HepG2 (cell line): ENCODE results near the gene FITM1. TPM values are rescaled to one million over a fixed set of nuclear protein-coding genes. Genes with fewer than 3 reads are reported as not detected.

ENCODE experiments used
- ARNTL ChIP-seq: sonication (generic); formaldehyde crosslinking; IDR thresholded peaks from 2 replicates; pipeline ENCODE4 v1.4.0; 2020; ENCODE audit warnings: mild to moderate bottlenecking, missing genetic modification reagents
- BRCA1 ChIP-seq: sonication (generic); formaldehyde crosslinking; IDR thresholded peaks from 2 replicates; pipeline ENCODE4 v1.4.0; 2020; ENCODE audit warnings: missing genetic modification reagents
- FIP1L1 ChIP-seq: fragments of 200-400 bp; formaldehyde crosslinking; IDR thresholded peaks from 2 replicates; pipeline ENCODE4 v1.6.1; 2018; ENCODE audit warnings: low read depth, mild to moderate bottlenecking, low read length, moderate library complexity, borderline replicate concordance; ENCODE audit not compliant: insufficient read depth
- KLF13 ChIP-seq: sonication (generic); formaldehyde crosslinking; IDR thresholded peaks from 2 replicates; pipeline ENCODE4 v1.4.0; 2020; ENCODE audit warnings: mild to moderate bottlenecking, missing genetic modification reagents
- KLF16 ChIP-seq, 2 experiments: sonication (generic) in 1 of 2; formaldehyde crosslinking in 1 of 2; IDR thresholded peaks; 2 replicates each; pipeline versions ENCODE4 v1.6.1 to v1.8.0; 2016 to 2023; ENCODE audit warnings: missing genetic modification reagents in 2 of 2, missing compliant biosample characterization in 1 of 2
- NRL ChIP-seq: sonication (generic); formaldehyde crosslinking; IDR thresholded peaks from 2 replicates; pipeline ENCODE4 v1.5.0; 2020; ENCODE audit warnings: missing genetic modification reagents, mild to moderate bottlenecking, moderate library complexity, borderline replicate concordance
- REL ChIP-seq: sonication (generic); formaldehyde crosslinking; conservative IDR thresholded peaks from 2 replicates; pipeline ENCODE4 v1.8.0; 2022; ENCODE audit warnings: mild to moderate bottlenecking, missing genetic modification reagents, moderate library complexity
- SP140L ChIP-seq: sonication (generic); formaldehyde crosslinking; IDR thresholded peaks from 2 replicates; pipeline ENCODE4 v1.4.0; 2020; ENCODE audit warnings: missing genetic modification reagents, borderline replicate concordance
- STAG1 ChIP-seq: sonication (generic); formaldehyde crosslinking; IDR thresholded peaks from 2 replicates; pipeline ENCODE4 v1.4.0; 2020; ENCODE audit warnings: missing genetic modification reagents
- TARDBP ChIP-seq: sonication (generic); formaldehyde crosslinking; IDR thresholded peaks from 2 replicates; pipeline ENCODE4 v1.8.0; 2022; ENCODE audit warnings: mild to moderate bottlenecking, missing genetic modification reagents
- TMF1 ChIP-seq: sonication (generic); formaldehyde crosslinking; IDR thresholded peaks from 2 replicates; pipeline ENCODE4 v1.8.1; 2022; ENCODE audit warnings: low read depth, missing genetic modification reagents
- ZBTB7A ChIP-seq: sonication (generic); formaldehyde crosslinking; IDR thresholded peaks from 2 replicates; pipeline ENCODE4 v1.8.0; 2022; ENCODE audit warnings: mild to moderate bottlenecking, missing genetic modification reagents
- ZMYM3 ChIP-seq: sonication (generic); formaldehyde crosslinking; IDR thresholded peaks from 2 replicates; pipeline ENCODE4 v1.5.1; 2020; ENCODE audit warnings: mild to moderate bottlenecking, missing genetic modification reagents
- ZNF496 ChIP-seq: sonication (generic); formaldehyde crosslinking; IDR thresholded peaks from 2 replicates; pipeline ENCODE4 v1.8.1; 2023; ENCODE audit warnings: mild to moderate bottlenecking, moderate library complexity, missing genetic modification reagents; ENCODE audit not compliant: insufficient replicate concordance
- ZNF572 ChIP-seq: sonication (generic); formaldehyde crosslinking; IDR thresholded peaks from 2 replicates; pipeline ENCODE4 v1.5.1; 2020; ENCODE audit warnings: mild to moderate bottlenecking, missing genetic modification reagents
- ZNF619 ChIP-seq: sonication (generic); formaldehyde crosslinking; IDR thresholded peaks from 2 replicates; pipeline ENCODE4 v1.4.0; 2020; ENCODE audit warnings: mild to moderate bottlenecking, missing genetic modification reagents
- ZNF761 ChIP-seq: sonication (generic); formaldehyde crosslinking; conservative IDR thresholded peaks from 2 replicates; pipeline ENCODE4 v1.4.0; 2020; ENCODE audit warnings: mild to moderate bottlenecking, missing genetic modification reagents
- polyA plus RNA-seq, 8 experiments: library from polyadenylated mRNA; depleted of rRNA in 3 of 8; stranded (reverse) in 7 of 8; unstranded in 1 of 8; fragments of >200 nt; fragmentation: Illumina TruSeq in 4 of 8; extraction: Trizol in 4 of 8; gene quantifications; 2 replicates each; pipeline versions ENCODE4 v1.2.1 to v1.2.3, GENCODE V29; 2011 to 2016; ENCODE audit warnings: low read depth in 4 of 8, missing spikeins in 1 of 8, mixed read lengths in 1 of 8; ENCODE audit not compliant: insufficient read depth in 1 of 8
- total RNA-seq, 5 experiments: library from RNA; depleted of rRNA; stranded (reverse); fragments of >200 nt; fragmentation: Illumina TruSeq; extraction: Trizol; gene quantifications; 2 replicates each; pipeline ENCODE4 v1.2.3, GENCODE V29; 2016; ENCODE audit warnings: low read depth in 1 of 5
- TF ChIP-seq, protein P1 (sequence below): sonication (generic); formaldehyde crosslinking; IDR thresholded peaks from 2 replicates; pipeline ENCODE4 v1.4.0; 2020; ENCODE audit warnings: missing genetic modification reagents
- TF ChIP-seq, protein P2 (sequence below): sonication (generic); formaldehyde crosslinking; IDR thresholded peaks from 2 replicates; pipeline ENCODE4 v1.8.0; 2022; ENCODE audit warnings: mild to moderate bottlenecking, missing genetic modification reagents, moderate library complexity
- TF ChIP-seq, protein P3 (sequence below): sonication (generic); formaldehyde crosslinking; IDR thresholded peaks from 2 replicates; pipeline ENCODE4 v1.4.0; 2020; ENCODE audit warnings: mild to moderate bottlenecking, missing genetic modification reagents
- TF ChIP-seq, protein P4 (sequence below): sonication (generic); formaldehyde crosslinking; IDR thresholded peaks from 2 replicates; pipeline ENCODE4 v1.5.0; 2020; ENCODE audit warnings: missing genetic modification reagents
- TF ChIP-seq, protein P5 (sequence below): sonication (generic); formaldehyde crosslinking; IDR thresholded peaks from 2 replicates; pipeline ENCODE4 v1.5.0; 2020; ENCODE audit warnings: missing genetic modification reagents, mild to moderate bottlenecking, borderline replicate concordance

FITM1 gene
- total and polyA plus RNA-seq, 2 of the 13 experiments (the other 11 are each of a cell fraction or from before 2014, with no cell fraction given), result 2.7 to 5.8 TPM

DNA sequence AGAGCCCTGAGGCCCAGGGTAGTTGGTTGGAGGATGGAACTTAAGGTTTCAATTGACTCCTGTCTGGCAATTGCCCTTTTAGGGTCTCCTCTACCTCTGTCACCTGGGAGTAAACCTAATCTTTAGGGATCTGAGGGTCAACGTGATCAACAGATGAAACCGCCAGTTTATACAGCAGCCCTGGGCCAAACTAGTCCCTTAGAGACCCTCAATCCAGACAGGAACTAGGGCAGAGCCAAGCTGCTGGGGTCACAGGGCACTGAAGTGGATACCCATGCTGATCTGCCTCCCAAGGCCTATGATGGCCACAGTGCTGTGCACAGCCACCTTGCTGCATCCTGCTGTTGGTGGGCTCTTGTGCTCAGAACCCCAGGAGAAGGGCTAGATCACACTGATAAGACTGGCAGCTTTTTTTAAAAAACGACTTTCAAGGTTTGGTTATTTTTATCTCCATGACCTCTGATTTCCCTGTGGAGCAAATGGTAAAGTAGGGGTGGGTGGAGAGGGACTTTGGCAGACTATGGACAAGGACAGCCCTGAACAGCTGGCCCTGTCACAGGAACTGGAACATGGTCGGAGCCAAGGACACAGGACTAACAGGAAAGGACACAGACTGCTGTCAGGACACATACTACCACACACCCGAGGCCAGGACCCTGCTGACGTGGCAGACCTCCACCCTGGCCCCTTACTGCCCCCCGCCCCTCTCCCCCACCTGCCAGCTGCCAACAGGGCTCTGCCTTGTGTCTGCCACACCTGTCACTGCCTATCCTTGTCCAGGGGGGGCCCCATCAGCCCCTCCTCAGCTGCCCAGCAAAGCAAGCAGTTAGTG, 474 bp downstream of the FITM1 start (continued):
- TF ChIP-seq, protein P1, sequence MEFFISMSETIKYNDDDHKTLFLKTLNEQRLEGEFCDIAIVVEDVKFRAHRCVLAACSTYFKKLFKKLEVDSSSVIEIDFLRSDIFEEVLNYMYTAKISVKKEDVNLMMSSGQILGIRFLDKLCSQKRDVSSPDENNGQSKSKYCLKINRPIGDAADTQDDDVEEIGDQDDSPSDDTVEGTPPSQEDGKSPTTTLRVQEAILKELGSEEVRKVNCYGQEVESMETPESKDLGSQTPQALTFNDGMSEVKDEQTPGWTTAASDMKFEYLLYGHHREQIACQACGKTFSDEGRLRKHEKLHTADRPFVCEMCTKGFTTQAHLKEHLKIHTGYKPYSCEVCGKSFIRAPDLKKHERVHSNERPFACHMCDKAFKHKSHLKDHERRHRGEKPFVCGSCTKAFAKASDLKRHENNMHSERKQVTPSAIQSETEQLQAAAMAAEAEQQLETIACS (CRISPR knock-in tag), result no peak
- TF ChIP-seq BRCA1 (CRISPR knock-in tag) (no peak), ZNF619 (peak; percentile 91; the same call in 1 of the 2 replicates), FIP1L1 (no peak), REL (CRISPR knock-in tag) (no peak), ZMYM3 (CRISPR knock-in tag) (peak; percentile 46; the same call in 1 of the 2 replicates), NRL (CRISPR knock-in tag) (no peak), ZNF496 (CRISPR knock-in tag) (no peak), ZNF761 (CRISPR knock-in tag) (no peak), TARDBP (CRISPR knock-in tag) (peak; percentile 62; the same call in 1 of the 2 replicates), ARNTL (0 out of 2 replicates have a peak, but pooled peaks have one; percentile 21), STAG1 (CRISPR knock-in tag) (no peak), KLF16 (CRISPR knock-in tag; IDR thresholded peaks at IDR 0.05) (0 out of 4 replicates have a peak, but pooled peaks of 1 of the 2 experiments have one; percentile 10), ZNF572 (CRISPR knock-in tag) (peak; percentile 90), KLF13 (CRISPR knock-in tag) (no peak; the same call in 1 of the 2 replicates), ZBTB7A (CRISPR knock-in tag) (peak; percentile 83), SP140L (CRISPR knock-in tag) (no peak), TMF1 (CRISPR knock-in tag) (no peak)
- TF ChIP-seq, protein P2, sequence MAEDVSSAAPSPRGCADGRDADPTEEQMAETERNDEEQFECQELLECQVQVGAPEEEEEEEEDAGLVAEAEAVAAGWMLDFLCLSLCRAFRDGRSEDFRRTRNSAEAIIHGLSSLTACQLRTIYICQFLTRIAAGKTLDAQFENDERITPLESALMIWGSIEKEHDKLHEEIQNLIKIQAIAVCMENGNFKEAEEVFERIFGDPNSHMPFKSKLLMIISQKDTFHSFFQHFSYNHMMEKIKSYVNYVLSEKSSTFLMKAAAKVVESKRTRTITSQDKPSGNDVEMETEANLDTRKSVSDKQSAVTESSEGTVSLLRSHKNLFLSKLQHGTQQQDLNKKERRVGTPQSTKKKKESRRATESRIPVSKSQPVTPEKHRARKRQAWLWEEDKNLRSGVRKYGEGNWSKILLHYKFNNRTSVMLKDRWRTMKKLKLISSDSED (CRISPR knock-in tag), result no peak
- TF ChIP-seq, protein P3, sequence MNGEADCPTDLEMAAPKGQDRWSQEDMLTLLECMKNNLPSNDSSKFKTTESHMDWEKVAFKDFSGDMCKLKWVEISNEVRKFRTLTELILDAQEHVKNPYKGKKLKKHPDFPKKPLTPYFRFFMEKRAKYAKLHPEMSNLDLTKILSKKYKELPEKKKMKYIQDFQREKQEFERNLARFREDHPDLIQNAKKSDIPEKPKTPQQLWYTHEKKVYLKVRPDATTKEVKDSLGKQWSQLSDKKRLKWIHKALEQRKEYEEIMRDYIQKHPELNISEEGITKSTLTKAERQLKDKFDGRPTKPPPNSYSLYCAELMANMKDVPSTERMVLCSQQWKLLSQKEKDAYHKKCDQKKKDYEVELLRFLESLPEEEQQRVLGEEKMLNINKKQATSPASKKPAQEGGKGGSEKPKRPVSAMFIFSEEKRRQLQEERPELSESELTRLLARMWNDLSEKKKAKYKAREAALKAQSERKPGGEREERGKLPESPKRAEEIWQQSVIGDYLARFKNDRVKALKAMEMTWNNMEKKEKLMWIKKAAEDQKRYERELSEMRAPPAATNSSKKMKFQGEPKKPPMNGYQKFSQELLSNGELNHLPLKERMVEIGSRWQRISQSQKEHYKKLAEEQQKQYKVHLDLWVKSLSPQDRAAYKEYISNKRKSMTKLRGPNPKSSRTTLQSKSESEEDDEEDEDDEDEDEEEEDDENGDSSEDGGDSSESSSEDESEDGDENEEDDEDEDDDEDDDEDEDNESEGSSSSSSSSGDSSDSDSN (CRISPR knock-in tag), result peak; percentile 17; the same call in 1 of the 2 replicates
- TF ChIP-seq, protein P4, sequence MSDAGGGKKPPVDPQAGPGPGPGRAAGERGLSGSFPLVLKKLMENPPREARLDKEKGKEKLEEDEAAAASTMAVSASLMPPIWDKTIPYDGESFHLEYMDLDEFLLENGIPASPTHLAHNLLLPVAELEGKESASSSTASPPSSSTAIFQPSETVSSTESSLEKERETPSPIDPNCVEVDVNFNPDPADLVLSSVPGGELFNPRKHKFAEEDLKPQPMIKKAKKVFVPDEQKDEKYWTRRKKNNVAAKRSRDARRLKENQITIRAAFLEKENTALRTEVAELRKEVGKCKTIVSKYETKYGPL (CRISPR knock-in tag), result no peak
- TF ChIP-seq, protein P5, sequence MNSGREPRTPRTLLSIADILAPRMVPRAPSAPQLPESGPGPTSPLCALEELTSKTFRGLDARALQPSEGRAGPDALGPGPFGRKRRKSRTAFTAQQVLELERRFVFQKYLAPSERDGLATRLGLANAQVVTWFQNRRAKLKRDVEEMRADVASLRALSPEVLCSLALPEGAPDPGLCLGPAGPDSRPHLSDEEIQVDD, result no peak
